ENCODE data around the gene CPEB4.

The CPEB4 gene

DNA sequence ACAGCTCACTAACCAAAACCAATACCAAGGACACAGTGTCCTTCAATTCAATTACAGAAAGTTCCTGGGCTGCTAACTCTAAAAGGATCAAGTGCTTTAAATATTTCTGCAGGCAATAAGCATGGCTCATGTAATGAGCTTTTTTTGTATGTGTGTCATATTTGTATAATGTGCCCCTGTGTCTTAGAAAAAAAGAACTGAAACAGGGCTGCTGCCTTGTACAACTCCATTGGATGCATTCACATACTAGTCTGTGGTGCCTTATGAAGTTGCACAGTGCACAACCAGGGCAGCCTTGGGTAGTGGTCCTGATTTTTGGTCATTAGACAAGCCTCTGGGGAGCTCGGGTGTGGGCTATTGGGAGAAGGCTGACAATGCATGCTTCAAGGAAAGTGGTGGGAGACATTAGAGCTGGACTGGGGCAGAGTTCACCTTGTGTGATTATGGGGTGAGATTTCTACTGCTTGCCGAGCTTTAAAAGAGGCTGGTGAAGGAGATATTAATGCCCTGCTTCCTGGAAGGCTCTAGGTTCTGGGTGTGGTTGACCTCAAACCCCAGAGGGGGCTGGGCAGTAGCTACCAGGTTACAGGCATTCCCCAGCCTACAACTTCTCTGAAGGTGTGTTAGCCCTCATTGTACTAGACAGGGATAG, 3.6 kb upstream of the CPEB4 start:
- in situ Hi-C loops (cut with MboI; ENCODE audit: low sequenced_read_pairs) = no loop called here

DNA sequence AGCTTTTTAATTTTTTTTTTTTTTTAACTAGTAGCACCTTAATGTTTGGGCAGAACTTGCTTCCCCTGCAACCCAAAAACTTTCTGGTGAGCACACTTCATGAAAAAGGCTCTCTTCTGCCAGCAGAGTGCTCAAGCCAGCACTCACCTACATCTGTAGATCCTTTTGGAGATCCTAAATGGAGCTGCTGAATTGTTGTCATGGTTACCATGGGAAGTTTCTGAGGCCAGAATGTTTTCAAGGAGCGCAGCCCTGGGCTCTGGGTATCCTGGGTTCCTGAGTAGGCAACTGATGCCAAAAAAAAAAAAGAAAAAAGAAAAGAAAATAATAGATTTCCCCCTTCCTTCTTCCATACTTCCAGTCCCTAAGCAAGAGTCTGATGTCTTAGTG, 3.1 kb upstream of the CPEB4 start:
- in situ Hi-C loops (cut with MboI; ENCODE audit: low sequenced_read_pairs) = no loop called here

DNA sequence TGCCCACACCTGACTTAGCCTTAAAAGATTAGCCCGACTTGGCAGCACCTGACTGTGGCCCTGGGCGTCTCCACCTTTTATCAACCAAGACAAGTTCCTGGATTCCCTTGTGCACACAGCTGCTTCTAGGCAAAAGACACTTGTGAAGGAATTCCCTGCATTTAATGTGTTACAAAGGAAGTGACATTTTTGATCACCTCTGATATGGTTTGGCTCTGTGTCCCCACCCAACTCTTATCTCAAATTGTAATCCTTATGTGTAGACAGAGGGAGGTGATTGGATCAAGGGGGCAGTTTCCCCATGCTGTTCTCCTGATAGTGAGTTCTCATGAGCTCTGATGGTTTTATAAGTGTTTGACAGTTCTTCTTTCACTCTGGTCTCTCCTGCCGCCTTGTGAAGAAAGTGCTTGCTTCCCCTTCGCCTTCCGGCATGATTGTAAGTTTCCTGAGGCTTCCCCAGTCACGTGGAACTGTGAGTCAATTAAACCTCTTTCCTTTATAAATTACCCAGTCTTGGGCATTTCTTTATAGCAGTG, 2.6 kb upstream of the CPEB4 start:
- in situ Hi-C loops (cut with MboI; ENCODE audit: low sequenced_read_pairs) = no loop called here

DNA sequence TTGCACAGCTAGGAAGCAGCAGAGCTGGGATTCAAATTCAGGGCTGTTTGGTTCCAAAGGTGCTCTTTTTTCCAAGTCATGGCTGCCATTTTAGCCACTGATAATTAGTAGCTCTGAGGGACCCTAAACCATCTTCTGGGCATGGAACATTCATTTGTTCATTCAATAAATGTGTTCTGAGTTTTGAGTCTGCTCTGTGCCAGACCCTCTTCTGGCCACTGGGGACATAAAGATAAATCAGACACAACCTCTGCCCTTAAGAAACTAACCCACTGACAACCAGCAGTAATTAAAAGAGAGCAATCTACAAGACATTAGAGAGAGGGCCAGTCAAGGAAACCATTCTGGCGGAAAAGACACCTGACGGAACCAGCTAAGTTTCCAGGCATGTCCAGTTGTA, 2.0 kb upstream of the CPEB4 start:
- in situ Hi-C loops (cut with MboI; ENCODE audit: low sequenced_read_pairs) = no loop called here

DNA sequence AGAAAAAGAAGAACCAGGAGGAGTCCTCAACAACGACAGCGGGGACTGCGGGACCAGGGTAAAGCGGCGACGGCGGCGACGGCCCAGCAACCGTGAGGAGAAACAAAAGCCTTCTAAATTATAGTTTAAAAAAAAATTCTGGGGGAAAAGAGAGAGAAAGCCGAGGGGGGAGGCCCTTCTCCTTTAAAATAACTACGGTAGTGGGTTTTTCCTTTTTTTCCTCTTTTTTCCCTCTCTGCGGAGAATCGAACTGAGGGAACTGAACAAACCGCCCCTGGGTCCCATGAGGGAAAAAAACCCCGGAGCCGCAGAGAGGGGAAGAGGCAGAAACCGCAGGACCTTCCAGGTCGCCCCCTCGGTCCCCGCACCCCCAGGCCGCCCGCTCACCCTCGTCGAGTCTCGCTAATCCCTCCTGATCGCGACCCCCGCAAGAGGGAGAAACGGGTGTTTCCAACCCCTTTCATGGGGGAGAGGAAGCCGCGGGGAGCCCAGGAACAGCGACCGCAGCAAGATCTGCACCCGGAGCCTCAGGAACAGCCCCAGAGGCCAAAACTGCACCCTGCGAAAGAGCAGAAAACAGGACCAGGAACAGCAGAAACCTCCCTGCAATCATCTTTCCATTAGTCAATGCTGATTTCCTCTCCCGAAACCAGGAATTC, 453 bp downstream of the CPEB4 start:
- in situ Hi-C loops (cut with MboI; ENCODE audit: low sequenced_read_pairs) = no loop called here

DNA sequence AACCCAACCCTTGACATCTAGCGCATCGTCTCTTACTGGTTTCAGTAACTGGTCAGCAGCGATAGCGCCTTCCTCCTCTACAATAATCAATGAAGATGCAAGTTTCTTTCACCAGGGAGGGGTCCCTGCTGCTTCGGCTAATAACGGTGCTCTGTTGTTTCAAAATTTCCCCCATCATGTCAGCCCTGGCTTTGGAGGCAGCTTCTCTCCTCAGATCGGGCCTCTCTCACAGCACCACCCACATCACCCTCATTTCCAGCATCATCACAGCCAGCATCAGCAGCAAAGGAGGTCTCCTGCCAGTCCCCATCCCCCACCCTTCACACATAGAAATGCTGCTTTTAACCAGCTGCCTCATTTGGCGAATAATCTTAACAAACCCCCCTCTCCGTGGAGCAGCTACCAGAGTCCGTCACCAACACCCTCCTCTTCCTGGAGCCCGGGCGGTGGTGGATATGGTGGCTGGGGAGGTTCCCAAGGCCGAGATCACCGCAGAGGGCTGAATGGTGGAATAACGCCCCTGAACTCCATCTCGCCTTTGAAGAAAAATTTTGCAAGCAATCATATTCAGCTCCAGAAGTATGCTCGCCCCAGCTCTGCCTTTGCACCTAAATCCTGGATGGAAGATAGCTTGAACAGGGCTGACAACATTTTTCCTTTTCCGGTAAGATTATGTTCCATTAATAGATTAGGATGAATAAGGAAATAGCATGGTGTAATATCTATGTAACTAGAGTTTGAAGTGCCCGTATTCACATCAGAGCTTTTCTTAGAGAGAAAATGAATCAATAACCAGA, 2.2 kb downstream of the CPEB4 start:
- in situ Hi-C loops (cut with MboI; ENCODE audit: low sequenced_read_pairs) = no loop called here

DNA sequence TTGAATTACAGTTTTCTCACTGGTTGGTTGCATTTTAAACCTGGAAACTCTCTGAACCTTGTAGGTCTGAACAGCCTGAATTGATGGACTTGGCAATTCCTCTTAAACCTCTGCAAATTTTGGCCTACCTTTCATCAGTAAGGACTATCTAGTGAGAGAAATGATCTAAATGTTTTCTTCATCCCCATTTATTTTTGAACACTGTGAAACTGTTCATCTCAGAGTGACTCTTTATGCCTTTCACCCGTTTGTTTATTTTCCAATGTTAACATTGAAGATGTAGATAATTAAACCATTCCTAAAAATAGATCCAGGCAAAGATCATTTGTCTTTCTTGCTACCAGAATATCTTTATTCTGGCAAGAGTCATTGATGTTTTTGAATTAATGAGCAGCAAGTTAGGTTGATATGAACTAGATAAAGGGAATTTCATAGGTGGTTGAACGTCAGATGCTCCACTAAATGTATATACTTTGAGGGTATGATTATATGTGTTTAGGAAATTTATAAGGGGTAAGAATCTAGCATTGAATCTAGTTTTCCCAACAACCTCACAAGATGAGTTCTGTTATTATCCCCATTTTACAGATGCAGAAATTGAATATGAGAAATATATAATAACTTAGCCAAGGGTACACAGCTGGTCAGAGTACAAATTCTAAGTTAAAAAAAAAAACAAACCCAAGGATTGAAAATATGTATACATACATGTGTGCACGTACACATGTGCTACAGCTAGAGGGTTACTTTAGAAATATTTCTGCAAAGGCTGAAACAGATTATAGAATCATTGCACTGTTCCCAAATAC, 3.4 kb downstream of the CPEB4 start:
- in situ Hi-C loops (cut with MboI; ENCODE audit: low sequenced_read_pairs) = no loop called here

DNA sequence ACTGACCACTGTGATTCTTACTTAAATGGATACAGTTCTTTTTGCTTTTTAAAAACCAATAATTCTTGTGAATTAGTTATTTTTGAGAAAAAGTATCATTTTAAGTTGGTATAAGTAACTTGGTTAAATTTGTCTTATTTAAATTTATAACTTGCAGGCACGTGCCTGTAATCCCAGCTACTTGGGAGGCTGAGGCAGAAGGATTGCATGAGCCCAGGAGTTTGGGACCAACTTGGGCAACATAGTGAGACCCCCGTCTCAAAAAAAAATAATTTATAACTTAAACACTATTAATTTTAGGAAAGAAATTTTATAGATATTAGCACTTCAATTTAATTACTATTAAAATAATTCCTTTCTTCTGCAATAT, 5.0 kb downstream of the CPEB4 start:
- in situ Hi-C loops (cut with MboI; ENCODE audit: low sequenced_read_pairs) = no loop called here

DNA sequence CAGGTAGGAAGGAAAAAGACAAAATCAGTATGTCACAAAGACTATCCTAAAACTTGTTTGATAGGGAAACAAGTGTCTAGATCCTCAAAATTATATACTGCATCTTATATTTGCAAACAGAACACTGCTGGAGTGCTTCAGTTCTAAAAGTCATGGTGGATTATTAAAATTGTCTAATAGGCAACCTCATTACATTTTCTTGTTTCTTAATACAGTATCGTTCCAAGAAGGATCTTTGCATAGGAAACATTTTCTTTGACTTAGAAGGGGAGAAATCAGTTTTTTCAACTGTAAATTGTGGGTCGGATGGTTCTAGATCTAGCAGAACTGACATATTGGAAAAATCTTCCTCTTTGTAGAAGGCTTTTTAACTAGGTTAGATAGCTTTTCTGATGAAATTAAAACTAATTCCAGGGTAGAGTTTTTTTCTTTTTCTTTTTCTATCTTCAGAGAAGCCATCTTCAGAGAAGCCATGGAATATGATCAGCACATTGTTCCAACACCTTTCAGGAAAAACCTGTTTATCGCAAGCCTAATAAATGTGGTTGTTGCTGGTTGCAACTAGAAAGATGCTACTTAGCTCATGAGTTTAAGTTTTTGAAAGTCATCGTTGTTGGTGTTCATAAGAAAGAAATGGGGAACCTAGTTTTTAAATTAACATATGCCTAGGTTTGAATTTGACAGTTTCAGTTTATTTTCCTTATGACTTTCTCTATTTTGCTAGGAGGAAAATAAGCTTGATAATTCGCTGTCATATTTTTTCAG, 7.4 kb downstream of the CPEB4 start:
- in situ Hi-C loops (cut with MboI; ENCODE audit: low sequenced_read_pairs) = no loop called here

DNA sequence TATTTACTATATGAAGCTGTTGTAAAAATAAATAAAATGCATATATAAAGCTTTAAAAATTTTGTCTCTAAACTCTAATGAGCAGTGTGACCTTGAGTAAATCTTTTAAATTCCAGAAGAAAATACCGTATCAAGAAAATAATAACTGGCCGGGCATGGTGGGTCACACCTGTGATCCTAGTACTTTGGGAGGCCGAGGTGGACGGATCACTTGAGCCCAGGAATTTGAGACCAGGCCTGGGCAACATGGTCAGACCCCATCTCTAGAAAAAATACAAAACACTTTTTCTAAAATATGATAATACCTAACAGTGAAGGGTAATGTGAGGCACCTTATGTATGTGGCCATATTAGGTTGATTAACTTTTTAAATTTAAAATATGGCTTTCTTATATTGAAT, 8.5 kb downstream of the CPEB4 start:
- in situ Hi-C loops (cut with MboI; ENCODE audit: low sequenced_read_pairs) = no loop called here

DNA sequence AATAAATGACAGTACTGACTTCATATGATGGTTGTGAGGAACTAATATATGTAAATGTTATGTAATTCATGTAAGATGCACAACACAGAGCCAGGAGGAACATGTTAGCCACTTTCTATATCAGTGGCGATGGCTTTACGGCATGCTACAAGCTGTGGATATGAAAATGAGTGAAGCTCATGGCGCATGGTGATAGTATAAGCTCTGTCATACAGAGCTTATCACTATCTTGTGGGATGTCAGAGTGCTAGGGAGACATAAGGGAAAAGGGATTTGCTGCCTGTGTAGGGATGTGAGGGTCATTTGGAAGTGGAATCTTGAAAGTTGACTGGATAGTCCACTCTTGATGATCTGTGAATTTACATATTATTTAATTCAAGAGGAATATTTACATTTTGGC, 13.6 kb downstream of the CPEB4 start:
- in situ Hi-C loops (cut with MboI; ENCODE audit: low sequenced_read_pairs) = no loop called here

DNA sequence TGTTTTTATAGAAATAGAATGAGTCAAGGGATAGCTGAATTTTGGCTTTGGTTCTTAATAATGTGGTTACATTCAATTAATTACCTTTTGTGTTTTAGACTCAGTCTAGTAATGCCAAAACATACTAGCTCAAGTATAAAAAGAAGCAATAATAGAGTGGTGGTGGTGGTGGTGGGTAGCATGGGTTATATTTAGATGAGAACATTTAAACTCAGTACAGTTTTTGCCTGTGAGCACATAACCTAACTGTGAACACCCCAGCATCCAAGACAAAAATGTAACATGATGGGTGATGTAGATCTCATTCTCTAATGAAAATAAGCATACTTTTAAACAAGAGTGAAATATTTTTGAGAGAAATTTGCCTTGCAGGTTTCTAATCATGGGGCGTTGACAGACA, 14.2 kb downstream of the CPEB4 start:
- in situ Hi-C loops (cut with MboI; ENCODE audit: low sequenced_read_pairs) = no loop called here

DNA sequence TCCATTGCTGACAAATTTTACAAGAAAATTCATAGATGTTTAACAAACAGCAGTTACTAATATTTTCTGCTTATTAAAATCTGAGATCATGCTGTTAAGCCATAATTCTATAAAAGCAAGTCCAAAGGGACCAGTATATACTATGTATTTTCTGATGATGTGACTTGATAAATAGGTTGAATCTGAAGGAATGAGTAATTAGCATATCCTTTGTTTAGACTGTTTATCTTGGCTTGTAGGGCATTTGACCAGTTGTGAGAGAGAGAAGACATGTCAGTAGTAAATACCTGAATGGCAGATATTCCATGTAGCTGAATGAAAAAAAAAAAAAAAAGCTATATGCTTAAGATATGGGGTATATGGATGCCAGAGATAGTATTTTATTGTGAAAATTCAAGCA, 14.6 kb downstream of the CPEB4 start:
- in situ Hi-C loops (cut with MboI; ENCODE audit: low sequenced_read_pairs) = no loop called here

DNA sequence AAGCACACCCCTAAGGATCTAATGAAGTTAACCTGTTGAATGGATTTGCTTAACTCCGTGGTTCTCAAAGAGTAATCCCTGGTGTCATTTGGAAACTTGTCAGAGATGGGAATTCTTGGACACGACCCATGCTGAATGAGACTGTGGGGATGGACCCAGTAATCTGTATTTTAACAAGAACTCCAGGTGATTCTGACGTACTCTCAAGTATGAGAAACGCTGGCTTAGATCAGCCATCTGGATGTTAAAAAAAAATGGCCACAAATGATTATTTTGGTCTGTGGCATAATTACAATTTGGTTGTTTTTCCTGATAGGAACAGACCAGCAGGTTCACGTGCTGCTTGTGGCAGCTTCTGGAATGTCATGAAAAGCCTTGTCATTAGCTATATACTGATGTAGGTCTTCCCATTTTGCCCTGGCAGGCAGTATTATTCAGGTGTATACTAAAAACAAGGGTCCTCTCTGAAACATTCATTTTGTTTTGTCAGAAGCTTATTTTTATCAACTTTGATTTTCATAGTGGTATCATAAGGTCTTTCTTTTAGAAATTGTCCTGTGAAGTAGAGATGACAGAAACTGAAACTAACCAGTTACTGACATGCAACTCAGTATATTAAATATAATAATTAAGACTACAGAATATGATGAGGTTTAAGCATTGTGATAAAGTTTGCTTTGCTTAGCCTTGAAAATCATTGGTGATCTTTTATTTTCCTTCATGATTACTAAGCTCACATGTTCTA, 15.4 kb downstream of the CPEB4 start:
- in situ Hi-C loops (cut with MboI; ENCODE audit: low sequenced_read_pairs) = no loop called here

DNA sequence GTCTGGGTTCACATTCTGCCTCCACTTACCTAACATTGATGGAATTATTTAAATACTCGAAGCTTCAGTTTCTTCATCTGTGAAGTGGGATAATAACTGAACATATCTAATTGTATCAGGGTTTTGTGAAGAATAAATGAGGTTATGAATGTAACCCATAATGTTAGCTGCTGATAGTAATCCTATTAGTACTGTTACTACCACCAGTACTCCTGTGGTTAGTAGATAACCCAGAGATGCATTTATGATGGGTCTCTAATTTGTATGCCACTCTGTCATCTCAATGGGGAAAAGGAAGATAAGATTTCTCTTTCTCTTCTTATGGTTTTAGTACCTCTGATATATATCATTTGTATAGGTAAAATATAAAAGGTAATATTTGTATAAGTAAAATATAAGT, 16.0 kb downstream of the CPEB4 start:
- in situ Hi-C loops (cut with MboI; ENCODE audit: low sequenced_read_pairs) = no loop called here

DNA sequence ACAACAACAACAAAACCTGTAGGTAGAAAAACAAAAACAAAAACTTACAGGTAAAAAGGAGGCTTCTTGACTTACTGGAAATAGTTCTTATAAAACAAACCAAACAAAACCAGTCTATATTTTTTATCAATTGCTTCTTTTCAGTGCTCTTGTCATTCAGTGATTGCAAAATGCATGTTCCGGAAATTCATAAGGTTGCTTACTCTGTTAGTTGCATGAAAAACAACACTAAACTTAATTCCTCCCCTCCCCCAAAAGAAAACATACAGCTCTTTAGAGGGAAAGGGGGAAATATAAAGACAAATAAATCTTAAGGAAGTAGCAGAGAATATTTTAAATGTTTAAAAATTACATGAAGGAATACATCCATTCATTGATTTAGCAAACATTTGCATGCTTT, 19.1 kb downstream of the CPEB4 start:
- in situ Hi-C loops (cut with MboI; ENCODE audit: low sequenced_read_pairs) = no loop called here

DNA sequence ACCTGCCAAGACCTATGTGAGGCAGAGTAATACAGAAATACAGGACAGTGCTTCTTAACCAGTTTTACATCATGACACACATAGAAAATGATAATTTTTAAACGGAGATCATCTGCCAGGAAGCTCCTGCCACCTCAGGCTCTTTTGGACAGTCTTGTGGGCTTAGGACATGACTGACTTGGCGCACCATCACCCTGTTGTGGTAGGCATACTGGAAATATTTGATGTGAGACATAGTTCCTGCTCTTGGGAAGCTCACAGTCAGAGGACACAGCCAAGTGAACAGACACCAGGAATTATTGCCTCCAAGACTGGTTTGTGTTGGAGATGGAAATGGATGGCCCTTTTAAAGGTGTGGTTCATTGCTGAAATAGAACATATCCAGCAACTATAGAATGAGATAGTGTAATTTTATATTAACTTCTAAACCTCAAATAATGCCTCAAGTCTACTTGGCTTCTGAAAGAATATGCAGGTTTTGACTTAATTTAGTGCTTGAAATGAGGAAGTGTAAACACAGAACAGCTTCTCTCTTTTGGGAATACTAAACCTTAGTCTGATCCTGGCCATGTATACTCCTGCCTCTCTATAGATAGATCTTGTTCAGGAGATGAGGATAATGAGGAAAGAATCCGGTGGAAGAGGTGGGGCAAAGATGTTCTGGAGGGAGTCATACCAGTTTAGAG, 19.7 kb downstream of the CPEB4 start:
- in situ Hi-C loops (cut with MboI; ENCODE audit: low sequenced_read_pairs) = no loop called here

DNA sequence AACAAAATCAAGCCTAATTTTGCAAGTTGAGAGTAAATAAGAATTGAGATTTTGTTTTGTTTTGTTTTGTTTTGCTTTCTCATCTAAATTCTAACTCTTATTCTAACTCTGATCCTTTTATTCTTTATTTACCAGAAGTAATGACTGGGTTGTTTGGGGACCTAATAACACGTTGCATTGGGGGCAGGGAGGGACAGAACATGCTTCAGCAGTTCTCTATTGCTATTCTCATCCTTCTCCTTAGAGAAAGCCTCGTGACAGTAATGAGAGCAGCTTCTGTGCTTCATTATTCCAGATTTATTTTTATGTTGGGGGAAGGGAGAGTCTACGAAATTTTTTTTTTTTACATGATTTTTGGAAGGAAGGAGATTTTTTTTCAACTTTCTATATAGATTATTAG, 21.1 kb downstream of the CPEB4 start:
- in situ Hi-C loops (cut with MboI; ENCODE audit: low sequenced_read_pairs) = no loop called here

DNA sequence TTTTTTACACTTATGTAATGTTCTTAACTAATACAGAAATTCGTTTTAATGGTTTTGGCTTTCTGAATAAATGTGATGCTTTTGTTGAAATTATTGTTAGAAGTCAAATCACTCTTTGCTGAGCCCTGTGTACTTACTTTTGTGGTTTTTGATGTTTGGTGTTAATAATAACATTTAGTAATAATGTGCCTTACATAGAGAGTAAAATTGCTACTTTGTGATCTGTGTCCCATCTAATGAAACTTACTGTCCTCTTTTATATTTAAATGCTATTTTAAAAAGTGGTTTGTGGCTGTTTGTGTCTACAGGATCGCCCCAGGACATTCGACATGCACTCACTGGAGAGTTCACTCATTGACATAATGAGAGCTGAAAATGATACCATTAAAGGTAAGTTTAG, 22.1 kb downstream of the CPEB4 start:
- in situ Hi-C loops (cut with MboI; ENCODE audit: low sequenced_read_pairs) = no loop called here

Measured in HL-60/S4 (cell line).